ENCODE results near the gene SPHKAP.

- TF ChIP-seq CTCF (IDR thresholded peaks at IDR 0.05) = no peak
- no peak for TF ChIP-seq POLR2A (IDR thresholded peaks at IDR 0.05)
Observed at GRCh38 chr2:228016402-228016801, 165.1 kb downstream of the SPHKAP start.
